Natural killer cell (primary cell): ENCODE measurements around the gene ARF1. TPM values are rescaled to one million over a fixed set of nuclear protein-coding genes. Genes with fewer than 3 reads are reported as not detected.
A peak's percentile ranks its signal among the peaks of the same experiment; 100 is the strongest.

Source experiments
- ATAC-seq, 3 donors: fragments of 150-1000 bp in 2 of 3; fragments of 200-7000 bp in 1 of 3; cut with Tn5 transposase; 1 replicate in 1 of 3; 2 replicates in 2 of 3; pipeline ENCODE4 v1.10.0; 2021; ENCODE audit warnings: mild to moderate bottlenecking in 2 of 3, moderate library complexity in 2 of 3
- DNase-seq, 2 donors: peaks; one replicate each; pipeline versions ENCODE4 v3.0.0 to v3.0.0-alpha.2; 2013 to 2021; ENCODE audit warnings: mixed read lengths in 1 of 2
- H3K27ac ChIP-seq: one replicate; pipeline ENCODE4 v1.5.1; 2013; ENCODE audit warnings: mild to moderate bottlenecking, low read length
- H3K27me3 ChIP-seq: one replicate; pipeline ENCODE4 v1.6.1; 2013; ENCODE audit warnings: low read length; ENCODE audit not compliant: control insufficient read depth, insufficient read depth
- H3K36me3 ChIP-seq: one replicate; pipeline ENCODE4 v1.6.1; 2013; ENCODE audit warnings: low read length; ENCODE audit not compliant: control insufficient read depth, insufficient read depth
- H3K4me1 ChIP-seq: one replicate; pipeline ENCODE4 v1.6.1; 2013; ENCODE audit warnings: low read length; ENCODE audit not compliant: control insufficient read depth, insufficient read depth
- H3K4me3 ChIP-seq: one replicate; pipeline ENCODE4 v1.5.1; 2013; ENCODE audit warnings: low read length
- H3K9me3 ChIP-seq: one replicate; pipeline ENCODE4 v1.6.1; 2013; ENCODE audit warnings: low read length; ENCODE audit not compliant: control insufficient read depth, insufficient read depth
- H3K27ac Mint-ChIP-seq, 2 donors: one replicate each; pipeline ENCODE4 v1.8.0; 2022; ENCODE audit warnings: mild to moderate bottlenecking in 2 of 2, mixed read lengths in 2 of 2, moderate library complexity in 1 of 2
- H3K27me3 Mint-ChIP-seq, 2 donors: one replicate each; pipeline ENCODE4 v1.8.0; 2022; ENCODE audit warnings: low read depth in 2 of 2, mixed read lengths in 2 of 2
- H3K36me3 Mint-ChIP-seq: one replicate; pipeline ENCODE4 v1.8.0; 2022; ENCODE audit warnings: mixed read lengths
- H3K4me1 Mint-ChIP-seq, 2 donors: one replicate each; pipeline ENCODE4 v1.8.0; 2022; ENCODE audit warnings: mixed read lengths in 2 of 2
- H3K4me3 Mint-ChIP-seq: one replicate; pipeline ENCODE4 v1.8.0; 2022; ENCODE audit warnings: mild to moderate bottlenecking, moderate library complexity, mixed read lengths
- H3K9me3 Mint-ChIP-seq, 2 donors: one replicate each; pipeline ENCODE4 v1.8.0; 2022; ENCODE audit warnings: mixed read lengths in 2 of 2
- CTCF ChIP-seq: fragments of 200-600 bp; IDR thresholded peaks from one replicate; pipeline ENCODE4 v1.8.0; 2022; ENCODE audit warnings: antibody characterized with exemption
- WGBS: methylation state at CpG from one replicate; pipeline ENCODE4 v1.1.7; 2013; ENCODE audit warnings: missing lambda C conversion rate; ENCODE audit not compliant: insufficient coverage; 5-methylcytosine and 5-hydroxymethylcytosine counted together
- intact Hi-C: fragments of 100-400 bp; cut with micrococcal nuclease; formaldehyde crosslinking; loops from one replicate; pipeline ENCODE4 v1.14.2; 2022
- total RNA-seq, 4 donors: library from RNA; stranded (reverse); fragments of 120-200 nt in 1 of 4; gene quantifications; one replicate each; pipeline versions ENCODE4 v1.2.3 to v1.2.4, GENCODE V29; 2013 to 2022

ARF1 gene
- total RNA-seq, 3 donors from 2014 or later (not counting 1 experiment from before 2014, with no cell fraction given) = 368 to 427 (median 424) TPM

GRCh38 chr1:228098323-228098931, 15.9 kb downstream of the ARF1 start:
- TF ChIP-seq CTCF = no peak
- ATAC-seq (no peak), DNase-seq (no peak)
- H3K36me3 Mint-ChIP-seq = peaks cover 7% of the 10 kb centered on the region
- H3K27ac ChIP-seq = no peak overlapping the region
- H3K9me3 ChIP-seq = peaks cover 13% of the 10 kb centered on the region
- peaks cover 39% of the 10 kb centered on the region for H3K36me3 ChIP-seq
- H3K27ac Mint-ChIP-seq = peak overlapping the region; percentile 65 to 72
- intact Hi-C loops = no loop called here
- WGBS = 95% methylated on average over 28 of the region's 28 CpGs
- no peaks in the 10 kb centered on the region for H3K27me3 ChIP-seq
- peaks cover 47% of the 10 kb centered on the region for H3K4me1 ChIP-seq
- H3K27me3 Mint-ChIP-seq = no peaks in the 10 kb centered on the region
- H3K4me3 ChIP-seq = no peak overlapping the region
- H3K9me3 Mint-ChIP-seq = peaks cover 3 to 8% of the 10 kb centered on the region in 2 donors
- peaks cover 49 to 53% of the 10 kb centered on the region in 2 donors for H3K4me1 Mint-ChIP-seq
- H3K4me3 Mint-ChIP-seq = peak overlapping the region; percentile 37

- Mint-ChIP-seq H3K36me3 (peaks cover 7% of the 10 kb centered on the region), H3K27ac (peak overlapping the region; percentile 68 to 79), H3K27me3 (no peaks in the 10 kb centered on the region), H3K4me3 (peak overlapping the region; percentile 37), H3K4me1 (peaks cover 53 to 55% of the 10 kb centered on the region in 2 donors), H3K9me3 (peaks cover 3 to 8% of the 10 kb centered on the region in 2 donors)
- no peak for TF ChIP-seq CTCF
- Histone ChIP-seq H3K4me1 (peaks cover 53% of the 10 kb centered on the region), H3K36me3 (peaks cover 36% of the 10 kb centered on the region), H3K27ac (no peak overlapping the region), H3K27me3 (no peaks in the 10 kb centered on the region), H3K4me3 (no peak overlapping the region), H3K9me3 (peaks cover 9% of the 10 kb centered on the region)
- ATAC-seq (no peak), DNase-seq (peak in 1 of 2 donors; percentile 6)
- WGBS = 86% methylated on average over 4 of the region's 4 CpGs
- intact Hi-C loops = no loop called here
Measured at GRCh38 chr1:228099331-228099732, 16.8 kb downstream of the ARF1 start.

GRCh38 chr1:228100822-228101613, 18.5 kb downstream of the ARF1 start:
- H3K36me3 Mint-ChIP-seq = no peaks in the 10 kb centered on the region
- peak overlapping the region; percentile 59 for H3K4me3 Mint-ChIP-seq
- Histone ChIP-seq H3K36me3 (peaks cover 38% of the 10 kb centered on the region), H3K4me1 (peaks cover 49% of the 10 kb centered on the region), H3K27me3 (no peaks in the 10 kb centered on the region), H3K27ac (peak overlapping the region; percentile 78), H3K4me3 (no peak overlapping the region), H3K9me3 (no peaks in the 10 kb centered on the region)
- intact Hi-C loops = no loop called here
- 90% methylated on average over 11 of the region's 12 CpGs for WGBS
- TF ChIP-seq CTCF = no peak
- peaks cover 39 to 42% of the 10 kb centered on the region in 2 donors for H3K4me1 Mint-ChIP-seq
- H3K27me3 Mint-ChIP-seq = no peaks in the 10 kb centered on the region
- no peaks in the 10 kb centered on the region for H3K9me3 Mint-ChIP-seq
- peak overlapping the region; percentile 68 to 96 for H3K27ac Mint-ChIP-seq
- DNase-seq (peak in 1 of 2 donors; percentile 15), ATAC-seq (no peak)
